ENCODE results near the gene RABGGTA. TPM values are rescaled to one million over a fixed set of nuclear protein-coding genes. Genes with fewer than 3 reads are reported as not detected.

The RABGGTA gene
- total and polyA plus RNA-seq, 9 of the 15 experiments (the other 6 are each of a cell fraction or from before 2014, with no cell fraction given): 4.5 to 24.2 (median 15.5) TPM

DNA sequence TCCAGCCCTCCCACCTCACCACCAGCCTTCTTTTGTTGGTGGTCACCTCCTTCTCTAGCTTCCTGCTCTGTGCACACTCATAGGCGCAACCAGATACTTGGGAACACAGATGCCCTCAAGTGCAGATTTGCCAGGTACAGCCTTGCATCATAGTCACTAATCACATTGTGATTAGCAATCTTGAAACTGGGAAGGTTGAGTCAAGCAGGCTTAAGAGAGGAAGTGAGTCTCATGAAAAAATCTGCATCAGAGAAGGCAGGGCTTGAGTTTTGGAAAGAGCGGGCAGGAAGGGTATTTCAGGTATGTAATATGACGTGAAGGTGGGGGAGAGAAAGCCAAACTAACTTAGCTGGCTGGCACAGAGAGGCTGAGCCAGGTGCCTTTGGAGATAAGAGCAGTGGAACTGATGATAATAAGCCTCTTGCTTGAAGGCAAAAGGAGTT is 2.7 kb upstream of the RABGGTA start (continued):
- TF ChIP-seq, protein P1, sequence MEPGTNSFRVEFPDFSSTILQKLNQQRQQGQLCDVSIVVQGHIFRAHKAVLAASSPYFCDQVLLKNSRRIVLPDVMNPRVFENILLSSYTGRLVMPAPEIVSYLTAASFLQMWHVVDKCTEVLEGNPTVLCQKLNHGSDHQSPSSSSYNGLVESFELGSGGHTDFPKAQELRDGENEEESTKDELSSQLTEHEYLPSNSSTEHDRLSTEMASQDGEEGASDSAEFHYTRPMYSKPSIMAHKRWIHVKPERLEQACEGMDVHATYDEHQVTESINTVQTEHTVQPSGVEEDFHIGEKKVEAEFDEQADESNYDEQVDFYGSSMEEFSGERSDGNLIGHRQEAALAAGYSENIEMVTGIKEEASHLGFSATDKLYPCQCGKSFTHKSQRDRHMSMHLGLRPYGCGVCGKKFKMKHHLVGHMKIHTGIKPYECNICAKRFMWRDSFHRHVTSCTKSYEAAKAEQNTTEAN (CRISPR knock-in tag; IDR thresholded peaks at IDR 0.05): no peak
- peak; percentile 86 for TF ChIP-seq CBFA2T3 (IDR thresholded peaks at IDR 0.05)
- TF ChIP-seq, protein P2, sequence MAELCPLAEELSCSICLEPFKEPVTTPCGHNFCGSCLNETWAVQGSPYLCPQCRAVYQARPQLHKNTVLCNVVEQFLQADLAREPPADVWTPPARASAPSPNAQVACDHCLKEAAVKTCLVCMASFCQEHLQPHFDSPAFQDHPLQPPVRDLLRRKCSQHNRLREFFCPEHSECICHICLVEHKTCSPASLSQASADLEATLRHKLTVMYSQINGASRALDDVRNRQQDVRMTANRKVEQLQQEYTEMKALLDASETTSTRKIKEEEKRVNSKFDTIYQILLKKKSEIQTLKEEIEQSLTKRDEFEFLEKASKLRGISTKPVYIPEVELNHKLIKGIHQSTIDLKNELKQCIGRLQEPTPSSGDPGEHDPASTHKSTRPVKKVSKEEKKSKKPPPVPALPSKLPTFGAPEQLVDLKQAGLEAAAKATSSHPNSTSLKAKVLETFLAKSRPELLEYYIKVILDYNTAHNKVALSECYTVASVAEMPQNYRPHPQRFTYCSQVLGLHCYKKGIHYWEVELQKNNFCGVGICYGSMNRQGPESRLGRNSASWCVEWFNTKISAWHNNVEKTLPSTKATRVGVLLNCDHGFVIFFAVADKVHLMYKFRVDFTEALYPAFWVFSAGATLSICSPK (IDR thresholded peaks at IDR 0.05; ENCODE audit: borderline replicate concordance): no peak
- no peak for TF ChIP-seq HCFC1 (IDR thresholded peaks at IDR 0.05; ENCODE audit: low read depth, low read length)
- no peak for TF ChIP-seq MECOM (CRISPR knock-in tag; IDR thresholded peaks at IDR 0.05)
- TF ChIP-seq FOS (IDR thresholded peaks at IDR 0.05; ENCODE audit: extremely low read depth, insufficient read length): no peak
- TF ChIP-seq SIN3B (IDR thresholded peaks at IDR 0.05; ENCODE audit: low read depth): no peak
- TF ChIP-seq, protein P3, sequence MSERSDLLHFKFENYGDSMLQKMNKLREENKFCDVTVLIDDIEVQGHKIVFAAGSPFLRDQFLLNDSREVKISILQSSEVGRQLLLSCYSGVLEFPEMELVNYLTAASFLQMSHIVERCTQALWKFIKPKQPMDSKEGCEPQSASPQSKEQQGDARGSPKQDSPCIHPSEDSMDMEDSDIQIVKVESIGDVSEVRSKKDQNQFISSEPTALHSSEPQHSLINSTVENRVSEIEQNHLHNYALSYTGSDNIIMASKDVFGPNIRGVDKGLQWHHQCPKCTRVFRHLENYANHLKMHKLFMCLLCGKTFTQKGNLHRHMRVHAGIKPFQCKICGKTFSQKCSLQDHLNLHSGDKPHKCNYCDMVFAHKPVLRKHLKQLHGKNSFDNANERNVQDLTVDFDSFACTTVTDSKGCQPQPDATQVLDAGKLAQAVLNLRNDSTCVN (CRISPR knock-in tag; IDR thresholded peaks at IDR 0.05): no peak
- TF ChIP-seq, protein P4, sequence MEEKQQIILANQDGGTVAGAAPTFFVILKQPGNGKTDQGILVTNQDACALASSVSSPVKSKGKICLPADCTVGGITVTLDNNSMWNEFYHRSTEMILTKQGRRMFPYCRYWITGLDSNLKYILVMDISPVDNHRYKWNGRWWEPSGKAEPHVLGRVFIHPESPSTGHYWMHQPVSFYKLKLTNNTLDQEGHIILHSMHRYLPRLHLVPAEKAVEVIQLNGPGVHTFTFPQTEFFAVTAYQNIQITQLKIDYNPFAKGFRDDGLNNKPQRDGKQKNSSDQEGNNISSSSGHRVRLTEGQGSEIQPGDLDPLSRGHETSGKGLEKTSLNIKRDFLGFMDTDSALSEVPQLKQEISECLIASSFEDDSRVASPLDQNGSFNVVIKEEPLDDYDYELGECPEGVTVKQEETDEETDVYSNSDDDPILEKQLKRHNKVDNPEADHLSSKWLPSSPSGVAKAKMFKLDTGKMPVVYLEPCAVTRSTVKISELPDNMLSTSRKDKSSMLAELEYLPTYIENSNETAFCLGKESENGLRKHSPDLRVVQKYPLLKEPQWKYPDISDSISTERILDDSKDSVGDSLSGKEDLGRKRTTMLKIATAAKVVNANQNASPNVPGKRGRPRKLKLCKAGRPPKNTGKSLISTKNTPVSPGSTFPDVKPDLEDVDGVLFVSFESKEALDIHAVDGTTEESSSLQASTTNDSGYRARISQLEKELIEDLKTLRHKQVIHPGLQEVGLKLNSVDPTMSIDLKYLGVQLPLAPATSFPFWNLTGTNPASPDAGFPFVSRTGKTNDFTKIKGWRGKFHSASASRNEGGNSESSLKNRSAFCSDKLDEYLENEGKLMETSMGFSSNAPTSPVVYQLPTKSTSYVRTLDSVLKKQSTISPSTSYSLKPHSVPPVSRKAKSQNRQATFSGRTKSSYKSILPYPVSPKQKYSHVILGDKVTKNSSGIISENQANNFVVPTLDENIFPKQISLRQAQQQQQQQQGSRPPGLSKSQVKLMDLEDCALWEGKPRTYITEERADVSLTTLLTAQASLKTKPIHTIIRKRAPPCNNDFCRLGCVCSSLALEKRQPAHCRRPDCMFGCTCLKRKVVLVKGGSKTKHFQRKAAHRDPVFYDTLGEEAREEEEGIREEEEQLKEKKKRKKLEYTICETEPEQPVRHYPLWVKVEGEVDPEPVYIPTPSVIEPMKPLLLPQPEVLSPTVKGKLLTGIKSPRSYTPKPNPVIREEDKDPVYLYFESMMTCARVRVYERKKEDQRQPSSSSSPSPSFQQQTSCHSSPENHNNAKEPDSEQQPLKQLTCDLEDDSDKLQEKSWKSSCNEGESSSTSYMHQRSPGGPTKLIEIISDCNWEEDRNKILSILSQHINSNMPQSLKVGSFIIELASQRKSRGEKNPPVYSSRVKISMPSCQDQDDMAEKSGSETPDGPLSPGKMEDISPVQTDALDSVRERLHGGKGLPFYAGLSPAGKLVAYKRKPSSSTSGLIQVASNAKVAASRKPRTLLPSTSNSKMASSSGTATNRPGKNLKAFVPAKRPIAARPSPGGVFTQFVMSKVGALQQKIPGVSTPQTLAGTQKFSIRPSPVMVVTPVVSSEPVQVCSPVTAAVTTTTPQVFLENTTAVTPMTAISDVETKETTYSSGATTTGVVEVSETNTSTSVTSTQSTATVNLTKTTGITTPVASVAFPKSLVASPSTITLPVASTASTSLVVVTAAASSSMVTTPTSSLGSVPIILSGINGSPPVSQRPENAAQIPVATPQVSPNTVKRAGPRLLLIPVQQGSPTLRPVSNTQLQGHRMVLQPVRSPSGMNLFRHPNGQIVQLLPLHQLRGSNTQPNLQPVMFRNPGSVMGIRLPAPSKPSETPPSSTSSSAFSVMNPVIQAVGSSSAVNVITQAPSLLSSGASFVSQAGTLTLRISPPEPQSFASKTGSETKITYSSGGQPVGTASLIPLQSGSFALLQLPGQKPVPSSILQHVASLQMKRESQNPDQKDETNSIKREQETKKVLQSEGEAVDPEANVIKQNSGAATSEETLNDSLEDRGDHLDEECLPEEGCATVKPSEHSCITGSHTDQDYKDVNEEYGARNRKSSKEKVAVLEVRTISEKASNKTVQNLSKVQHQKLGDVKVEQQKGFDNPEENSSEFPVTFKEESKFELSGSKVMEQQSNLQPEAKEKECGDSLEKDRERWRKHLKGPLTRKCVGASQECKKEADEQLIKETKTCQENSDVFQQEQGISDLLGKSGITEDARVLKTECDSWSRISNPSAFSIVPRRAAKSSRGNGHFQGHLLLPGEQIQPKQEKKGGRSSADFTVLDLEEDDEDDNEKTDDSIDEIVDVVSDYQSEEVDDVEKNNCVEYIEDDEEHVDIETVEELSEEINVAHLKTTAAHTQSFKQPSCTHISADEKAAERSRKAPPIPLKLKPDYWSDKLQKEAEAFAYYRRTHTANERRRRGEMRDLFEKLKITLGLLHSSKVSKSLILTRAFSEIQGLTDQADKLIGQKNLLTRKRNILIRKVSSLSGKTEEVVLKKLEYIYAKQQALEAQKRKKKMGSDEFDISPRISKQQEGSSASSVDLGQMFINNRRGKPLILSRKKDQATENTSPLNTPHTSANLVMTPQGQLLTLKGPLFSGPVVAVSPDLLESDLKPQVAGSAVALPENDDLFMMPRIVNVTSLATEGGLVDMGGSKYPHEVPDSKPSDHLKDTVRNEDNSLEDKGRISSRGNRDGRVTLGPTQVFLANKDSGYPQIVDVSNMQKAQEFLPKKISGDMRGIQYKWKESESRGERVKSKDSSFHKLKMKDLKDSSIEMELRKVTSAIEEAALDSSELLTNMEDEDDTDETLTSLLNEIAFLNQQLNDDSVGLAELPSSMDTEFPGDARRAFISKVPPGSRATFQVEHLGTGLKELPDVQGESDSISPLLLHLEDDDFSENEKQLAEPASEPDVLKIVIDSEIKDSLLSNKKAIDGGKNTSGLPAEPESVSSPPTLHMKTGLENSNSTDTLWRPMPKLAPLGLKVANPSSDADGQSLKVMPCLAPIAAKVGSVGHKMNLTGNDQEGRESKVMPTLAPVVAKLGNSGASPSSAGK (IDR thresholded peaks at IDR 0.05): no peak
- TF ChIP-seq LARP7 (IDR thresholded peaks at IDR 0.05): no peak
- TF ChIP-seq ZNF174 (CRISPR knock-in tag; IDR thresholded peaks at IDR 0.05): no peak

All from K562 (cell line).